Mucosa of rectum (tissue), 2 donors: ENCODE results near the gene TNIK.
"Not testable (repeated sequence)": the region's sequence is repeated elsewhere in the genome, so short reads cannot be mapped to it uniquely, and the experiment has no call there.

Experiments
- H3K27ac ChIP-seq, 2 donors: one replicate each; pipeline ENCODE4 v1.7.0; 2013; ENCODE audit warnings: inconsistent platforms in 2 of 2, low read depth in 2 of 2, low read length in 2 of 2
- H3K27me3 ChIP-seq, 2 donors: one replicate each; pipeline ENCODE4 v1.7.0; 2013; ENCODE audit warnings: low read length in 2 of 2; ENCODE audit not compliant: control insufficient read depth in 2 of 2, insufficient read depth in 2 of 2
- H3K36me3 ChIP-seq, 2 donors: one replicate each; pipeline ENCODE4 v1.7.0; 2013; ENCODE audit warnings: low read length in 2 of 2; ENCODE audit not compliant: control insufficient read depth in 2 of 2, insufficient read depth in 2 of 2
- H3K4me1 ChIP-seq, 2 donors: one replicate each; pipeline ENCODE4 v1.7.0; 2013; ENCODE audit warnings: low read length in 2 of 2, mild to moderate bottlenecking in 1 of 2; ENCODE audit not compliant: control insufficient read depth in 2 of 2, insufficient read depth in 2 of 2
- H3K4me3 ChIP-seq, 2 donors: one replicate each; pipeline ENCODE4 v1.7.0; 2013; ENCODE audit warnings: low read length in 2 of 2
- H3K9ac ChIP-seq, 2 donors: one replicate each; pipeline ENCODE4 v1.7.0; 2013; ENCODE audit warnings: low read length in 2 of 2, low read depth in 1 of 2, mild to moderate bottlenecking in 1 of 2
- H3K9me3 ChIP-seq, 2 donors: one replicate each; pipeline ENCODE4 v1.7.0; 2013; ENCODE audit warnings: low read length in 2 of 2; ENCODE audit not compliant: control insufficient read depth in 2 of 2
- donor health status: healthy.
- donor health status: Normal muscosa, but diverticular disease.

TNIK gene

DNA sequence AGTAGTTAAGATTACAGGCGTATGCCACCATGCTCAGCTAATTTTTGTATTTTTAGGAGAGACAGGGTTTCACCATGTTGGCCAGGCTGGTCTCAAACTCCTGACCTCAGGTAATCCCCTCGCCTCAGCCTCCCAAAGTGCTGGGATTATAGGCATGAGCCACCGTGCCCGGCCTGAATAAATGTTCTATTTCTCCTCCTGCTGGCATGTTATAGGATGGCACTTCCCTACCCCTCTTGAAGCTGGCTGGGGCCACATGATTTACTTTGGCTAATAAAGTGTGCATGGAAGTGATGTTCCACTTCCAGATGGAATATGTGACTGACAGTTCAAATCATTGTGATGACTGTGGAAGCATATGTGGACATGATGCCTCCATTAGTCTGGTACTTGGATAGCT lies 77.9 kb downstream of the TNIK start:
- H3K4me1 ChIP-seq, H3K9ac ChIP-seq, H3K27me3 ChIP-seq, H3K27ac ChIP-seq, H3K9me3 ChIP-seq, H3K4me3 ChIP-seq, H3K36me3 ChIP-seq: not testable (repeated sequence)

DNA sequence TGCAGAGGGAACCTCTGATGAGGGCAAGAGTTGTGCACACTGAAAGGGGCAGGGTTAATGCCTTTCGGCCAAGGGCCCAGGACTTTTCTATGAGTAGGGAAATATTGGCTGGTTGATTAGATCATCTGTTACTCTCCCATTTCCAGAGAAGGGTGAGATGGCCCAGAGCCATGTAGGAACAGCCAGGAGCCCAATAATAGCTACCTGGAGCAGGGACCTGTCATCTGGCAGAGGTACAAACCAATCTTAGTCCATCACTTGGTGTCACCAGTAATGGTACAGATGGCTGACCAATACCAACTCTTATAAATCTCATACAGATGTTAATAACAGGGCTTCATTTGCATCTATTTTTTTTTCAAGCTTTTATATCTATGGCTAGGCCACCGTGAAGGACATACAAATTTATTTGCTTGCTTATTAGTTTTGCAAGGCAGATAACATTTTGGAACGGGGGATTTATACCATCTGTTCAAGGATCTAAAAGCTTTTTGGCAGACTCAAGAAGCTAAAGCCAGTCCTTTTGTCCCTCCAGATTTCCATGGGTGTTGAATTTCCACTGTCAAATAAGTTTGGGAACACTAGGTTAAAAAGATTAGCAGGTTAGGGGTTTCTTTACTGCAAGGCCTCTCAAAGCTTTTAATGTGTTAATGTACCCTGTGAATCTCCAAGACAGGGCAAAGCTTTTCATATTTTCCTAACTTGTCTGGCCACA lies 79.3 kb downstream of the TNIK start:
- H3K27me3 ChIP-seq = no peaks in the 10 kb centered on the region
- no peak overlapping the region for H3K4me3 ChIP-seq
- H3K27ac ChIP-seq = no peak overlapping the region
- no peak overlapping the region for H3K9ac ChIP-seq
- no peaks in the 10 kb centered on the region for H3K4me1 ChIP-seq
- no peaks in the 10 kb centered on the region for H3K9me3 ChIP-seq
- no peaks in the 10 kb centered on the region for H3K36me3 ChIP-seq

DNA sequence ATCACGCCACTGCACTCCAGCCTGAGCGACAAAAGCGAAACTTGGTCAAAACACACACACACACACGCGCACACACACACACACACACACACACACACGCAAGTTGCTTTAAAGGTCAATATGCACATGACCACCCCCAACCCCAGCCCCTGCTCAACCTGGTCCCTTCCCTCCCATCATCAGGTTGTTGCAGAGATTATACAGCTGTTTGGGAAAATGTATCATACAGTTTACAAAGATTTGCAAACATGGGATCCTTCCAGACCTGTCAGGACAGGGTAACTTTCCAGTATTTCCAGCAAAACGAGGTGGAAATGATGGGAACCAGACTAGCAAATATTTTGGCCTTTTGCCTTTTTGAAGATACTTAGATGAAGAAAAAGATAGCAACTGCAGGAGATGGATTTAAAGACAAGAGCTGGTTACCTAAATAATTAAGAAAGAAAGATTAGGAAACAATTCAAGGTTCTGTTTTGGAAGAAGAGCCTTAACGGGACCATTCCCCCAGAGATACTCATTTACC lies 80.2 kb downstream of the TNIK start:
- no peak overlapping the region for H3K27ac ChIP-seq
- H3K9ac ChIP-seq = no peak overlapping the region
- no peaks in the 10 kb centered on the region for H3K4me1 ChIP-seq
- H3K9me3 ChIP-seq = no peaks in the 10 kb centered on the region
- H3K36me3 ChIP-seq = no peaks in the 10 kb centered on the region
- no peak overlapping the region for H3K4me3 ChIP-seq
- no peaks in the 10 kb centered on the region for H3K27me3 ChIP-seq

DNA sequence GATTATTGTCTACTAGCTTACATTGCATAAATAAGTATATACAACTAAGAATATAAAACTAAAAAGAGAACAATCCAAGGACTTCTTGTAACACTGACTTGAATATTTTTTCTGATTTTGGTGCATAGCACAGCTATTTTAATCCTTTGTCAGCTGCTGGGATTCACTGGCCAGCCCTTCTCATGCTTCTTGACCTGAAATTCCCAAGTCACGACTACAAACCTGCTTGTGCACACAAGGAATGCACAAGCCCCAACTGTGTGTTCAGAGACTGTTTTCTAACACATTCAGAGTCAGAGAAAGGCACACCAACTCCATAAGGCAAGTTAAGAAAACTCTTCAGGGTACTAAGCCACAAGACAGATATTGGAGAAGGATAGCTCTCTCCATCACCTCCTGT lies 80.9 kb downstream of the TNIK start:
- no peaks in the 10 kb centered on the region for H3K4me1 ChIP-seq
- H3K36me3 ChIP-seq = no peaks in the 10 kb centered on the region
- H3K9ac ChIP-seq = no peak overlapping the region
- H3K27ac ChIP-seq = no peak overlapping the region
- no peaks in the 10 kb centered on the region for H3K9me3 ChIP-seq
- no peaks in the 10 kb centered on the region for H3K27me3 ChIP-seq
- H3K4me3 ChIP-seq = no peak overlapping the region

DNA sequence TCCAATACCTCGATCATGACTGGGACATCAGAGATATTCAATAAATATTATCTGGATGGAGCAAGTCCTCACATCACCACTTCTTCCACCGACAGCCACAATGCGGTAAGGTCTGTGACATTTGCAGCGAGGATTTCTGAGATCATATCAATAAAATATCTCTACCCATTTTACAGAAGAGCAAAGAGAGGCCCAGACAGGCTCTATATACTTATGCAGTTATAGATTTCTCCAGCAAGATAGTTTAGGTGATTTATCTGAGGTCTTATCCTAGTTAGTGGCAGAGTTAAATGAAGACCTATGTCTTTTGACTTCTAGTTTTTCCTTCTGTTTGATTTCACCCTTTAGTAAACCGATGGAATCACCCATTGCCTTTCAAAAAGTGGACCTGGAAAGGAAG lies 81.6 kb downstream of the TNIK start:
- Histone ChIP-seq H3K4me1 (no peaks in the 10 kb centered on the region), H3K36me3 (no peaks in the 10 kb centered on the region), H3K4me3 (no peak overlapping the region), H3K27me3 (no peaks in the 10 kb centered on the region), H3K9ac (no peak overlapping the region), H3K9me3 (no peaks in the 10 kb centered on the region), H3K27ac (no peak overlapping the region)

DNA sequence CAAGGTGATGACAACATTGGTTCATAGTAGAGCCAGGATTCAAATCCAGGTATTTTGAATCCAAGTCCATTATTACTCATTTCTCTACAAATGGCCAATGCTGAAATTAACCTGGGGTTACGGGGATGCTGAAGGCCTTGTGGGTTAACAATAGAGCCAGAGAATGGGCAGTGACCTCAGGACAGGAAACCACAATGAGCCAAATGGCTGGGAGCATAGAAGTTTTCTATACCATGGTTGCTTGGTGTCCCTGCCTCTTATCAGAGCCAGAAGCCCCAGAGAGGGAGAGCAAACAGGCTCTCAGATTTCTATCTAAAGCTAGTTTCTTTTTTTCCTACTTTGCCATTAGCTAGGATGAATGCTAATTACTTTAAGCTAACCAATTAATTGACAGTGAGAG lies 82.3 kb downstream of the TNIK start:
- H3K27me3 ChIP-seq = no peaks in the 10 kb centered on the region
- H3K36me3 ChIP-seq = no peaks in the 10 kb centered on the region
- H3K27ac ChIP-seq = no peak overlapping the region
- H3K4me1 ChIP-seq = no peaks in the 10 kb centered on the region
- H3K9me3 ChIP-seq = no peaks in the 10 kb centered on the region
- no peak overlapping the region for H3K9ac ChIP-seq
- H3K4me3 ChIP-seq = no peak overlapping the region

DNA sequence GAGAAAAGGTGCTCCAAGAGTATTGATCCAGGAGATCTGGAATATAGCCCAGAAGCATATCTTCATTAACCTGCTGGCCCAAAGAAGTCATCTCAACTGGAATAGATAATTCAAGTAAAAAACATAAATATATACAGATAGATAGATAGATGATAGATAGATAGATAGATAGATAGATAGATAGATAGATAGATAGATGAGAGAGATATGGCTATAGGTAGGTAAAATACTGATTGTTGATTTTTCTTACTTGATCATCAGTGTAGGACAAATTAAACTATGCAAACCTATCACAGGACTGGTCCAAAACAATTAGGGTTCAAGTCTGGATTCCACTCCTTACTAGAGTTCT lies 83.6 kb downstream of the TNIK start:
- Histone ChIP-seq H3K27me3 (no peaks in the 10 kb centered on the region), H3K4me3 (no peak overlapping the region), H3K4me1 (no peaks in the 10 kb centered on the region), H3K9ac (no peak overlapping the region), H3K27ac (no peak overlapping the region), H3K9me3 (no peaks in the 10 kb centered on the region), H3K36me3 (no peaks in the 10 kb centered on the region)

DNA sequence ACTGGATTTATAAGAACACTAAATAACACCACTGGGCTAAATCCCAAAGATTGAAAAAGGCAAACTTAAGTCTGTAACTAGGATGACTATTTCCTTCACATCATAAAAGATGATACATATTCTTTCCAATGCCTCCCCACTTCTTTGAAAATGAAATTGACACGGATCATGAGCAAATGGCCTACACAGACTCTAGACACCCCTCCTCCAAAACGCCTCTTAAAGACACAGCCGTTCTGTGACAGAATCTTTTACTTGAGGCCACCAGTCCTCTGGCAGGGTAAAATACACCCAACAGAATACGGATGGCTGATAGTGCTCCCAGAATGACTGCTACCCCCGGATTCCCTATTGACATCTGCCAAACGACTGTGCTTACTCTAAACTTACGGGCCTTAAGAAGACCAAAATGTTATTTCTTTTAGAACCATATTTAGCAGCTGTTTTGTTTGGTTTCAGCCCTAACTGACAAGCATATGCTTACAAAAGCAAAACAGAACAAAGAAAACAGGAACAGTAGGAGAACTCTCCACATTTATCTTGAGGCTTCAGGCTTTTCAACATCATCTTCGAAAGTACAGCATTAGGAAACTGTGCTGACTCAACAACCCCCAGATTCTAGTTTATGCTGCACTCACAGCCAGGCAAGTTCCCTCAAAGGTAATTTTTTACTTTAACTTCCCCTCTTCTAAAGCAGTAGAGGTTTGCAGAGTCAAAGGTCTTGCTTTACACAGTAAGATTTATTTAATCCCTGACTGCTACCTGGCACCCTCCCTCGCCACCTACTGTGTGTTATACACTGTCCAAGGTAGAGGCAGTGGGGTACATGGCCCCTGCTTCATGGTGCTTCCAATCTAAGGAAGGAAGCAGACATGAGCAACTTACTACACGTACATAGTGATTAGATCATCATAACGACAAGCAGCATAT lies 84.3 kb downstream of the TNIK start:
- H3K9me3 ChIP-seq = no peaks in the 10 kb centered on the region
- no peaks in the 10 kb centered on the region for H3K4me1 ChIP-seq
- H3K27me3 ChIP-seq = no peaks in the 10 kb centered on the region
- no peak overlapping the region for H3K4me3 ChIP-seq
- H3K36me3 ChIP-seq = no peaks in the 10 kb centered on the region
- H3K27ac ChIP-seq = peak overlapping the region; percentile 12 to 26
- H3K9ac ChIP-seq = no peak overlapping the region

DNA sequence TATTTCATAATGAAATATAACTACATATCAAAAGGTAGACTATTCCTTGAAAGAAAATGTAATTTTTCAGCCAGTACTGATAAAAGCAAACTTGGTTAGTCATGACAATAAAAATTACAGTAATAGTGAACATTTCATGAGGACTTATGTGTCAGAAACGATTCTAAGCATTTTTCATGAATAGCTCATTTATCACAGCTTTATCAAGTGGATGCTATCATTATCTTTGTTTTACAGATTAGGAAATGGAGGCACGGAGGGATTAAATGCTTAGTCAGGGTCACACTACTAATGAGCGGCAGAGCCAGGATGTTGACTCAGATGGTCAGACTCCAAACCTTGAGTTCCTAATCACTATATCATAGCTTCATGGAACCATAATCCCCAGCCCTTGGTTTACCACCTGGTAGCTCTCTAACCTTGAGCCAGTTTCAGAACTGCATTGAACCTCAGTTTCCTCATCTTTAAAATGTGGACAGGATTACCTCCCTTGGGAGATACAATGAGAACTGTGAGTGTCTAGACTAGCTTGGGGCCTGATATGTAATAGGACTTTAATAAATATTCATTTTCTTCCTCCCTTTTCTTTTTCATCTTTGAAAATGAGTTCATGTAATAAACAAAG lies 85.4 kb downstream of the TNIK start:
- Histone ChIP-seq H3K9ac (no peak overlapping the region), H3K27me3 (no peaks in the 10 kb centered on the region), H3K4me3 (no peak overlapping the region), H3K36me3 (no peaks in the 10 kb centered on the region), H3K27ac (no peak overlapping the region), H3K4me1 (no peaks in the 10 kb centered on the region), H3K9me3 (no peaks in the 10 kb centered on the region)

DNA sequence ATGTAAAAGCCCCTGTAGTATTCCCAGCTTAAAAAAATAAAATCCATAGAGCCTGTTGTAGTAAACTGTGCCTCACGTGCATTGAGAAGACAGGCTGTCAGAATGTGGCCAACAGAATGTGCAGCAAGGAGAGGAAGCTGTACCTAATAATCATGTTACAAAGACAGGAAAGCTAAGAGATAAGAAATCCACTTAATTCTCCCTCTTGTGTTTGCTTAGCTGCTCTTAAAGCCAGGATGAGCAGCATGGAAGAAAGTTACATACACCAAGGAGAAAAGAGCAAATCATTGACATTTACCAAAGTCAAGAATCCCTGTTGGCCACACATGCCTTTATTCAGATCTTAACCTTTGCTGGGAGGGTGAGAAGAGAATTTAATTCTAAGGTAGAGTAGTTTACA lies 85.9 kb downstream of the TNIK start:
- Histone ChIP-seq H3K9me3 (no peaks in the 10 kb centered on the region), H3K4me1 (no peaks in the 10 kb centered on the region), H3K4me3 (no peak overlapping the region), H3K9ac (no peak overlapping the region), H3K36me3 (no peaks in the 10 kb centered on the region), H3K27ac (no peak overlapping the region), H3K27me3 (no peaks in the 10 kb centered on the region)
